Cardiac muscle cell (in vitro differentiated cells and primary cell): ENCODE results near the gene SPOP. TPM values are rescaled to one million over a fixed set of nuclear protein-coding genes. Genes with fewer than 3 reads are reported as not detected.

Experiments
- DNase-seq, 2 donors: peaks; one replicate each; pipeline versions ENCODE4 v3.0.0 to v3.0.0-alpha.2; 2010 to 2017; ENCODE audit warnings: low read depth in 1 of 2, low spot score in 1 of 2
- H3K27ac ChIP-seq: fragments of 200-600 bp; sonication (generic); 2 replicates; pipeline ENCODE4 v1.5.1; 2016
- H3K27me3 ChIP-seq: fragments of 200-600 bp; sonication (generic); 2 replicates; pipeline ENCODE4 v1.6.0; 2016; ENCODE audit warnings: control low read depth
- H3K36me3 ChIP-seq: fragments of 200-600 bp; sonication (generic); 2 replicates; pipeline ENCODE4 v1.5.1; 2016; ENCODE audit warnings: control low read depth
- H3K4me1 ChIP-seq: fragments of 200-600 bp; sonication (generic); 2 replicates; pipeline ENCODE4 v1.8.1; 2017; ENCODE audit warnings: low read depth, mild to moderate bottlenecking, mixed run types
- H3K4me3 ChIP-seq: fragments of 200-600 bp; sonication (generic); 2 replicates; pipeline ENCODE4 v1.5.1; 2016; ENCODE audit warnings: mild to moderate bottlenecking
- H3K9me3 ChIP-seq: fragments of 200-600 bp; sonication (generic); 2 replicates; pipeline ENCODE4 v1.5.1; 2017; ENCODE audit warnings: low read depth, mild to moderate bottlenecking, control low read depth
- polyA plus RNA-seq: library from polyadenylated mRNA; unstranded; fragments of >200 nt; fragmentation: Nextera tagmentation; extraction: Ambion mirVana; gene quantifications from 2 replicates; pipeline ENCODE4 v1.2.1, GENCODE V29; 2016
- total RNA-seq: library from RNA; depleted of rRNA; stranded (reverse); fragments of >200 nt; gene quantifications from 2 replicates; pipeline ENCODE4 v1.2.3, GENCODE V29; 2016
- TF ChIP-seq, protein P1 (sequence below): IDR thresholded peaks from 2 replicates; pipeline ENCODE4 v1.5.1; 2012; ENCODE audit warnings: low read depth, mild to moderate bottlenecking, low read length

Gene SPOP
- total and polyA plus RNA-seq, 2 experiments from 2014 or later = 54.4 to 111 TPM

DNA sequence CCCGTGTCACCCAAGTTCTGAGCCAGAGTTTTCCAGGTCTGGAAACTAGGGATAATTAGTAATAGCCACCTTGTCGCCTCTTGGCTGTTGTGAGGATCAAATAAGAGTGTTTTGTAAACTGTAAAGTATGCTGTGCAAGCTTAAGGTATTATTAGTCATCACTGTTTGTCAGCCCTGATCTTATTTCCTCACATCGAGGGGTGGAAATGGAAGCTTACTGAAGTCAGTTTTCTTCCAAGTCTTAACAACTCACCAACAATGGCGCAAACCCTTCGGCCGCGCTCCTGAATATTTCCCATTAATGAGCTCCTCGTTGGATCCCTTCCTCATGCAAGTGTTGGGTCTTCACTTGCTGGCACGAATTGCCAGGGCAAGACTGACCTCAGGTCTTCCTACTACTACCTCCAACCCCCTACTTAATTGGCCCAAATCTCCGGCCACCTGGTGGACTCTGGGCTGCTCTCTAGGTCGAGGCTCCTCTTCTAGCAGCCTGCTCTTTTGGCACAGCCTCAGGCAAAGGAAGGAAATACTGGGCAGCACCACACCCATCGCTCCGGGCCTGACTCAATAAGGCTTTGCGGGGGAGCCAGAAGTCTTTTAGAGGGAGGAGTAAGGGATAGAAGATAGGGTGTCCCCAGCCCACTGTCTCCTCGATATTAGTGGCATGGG, 30.8 kb upstream of the SPOP start:
- no peaks in the 10 kb centered on the region for H3K9me3 ChIP-seq
- TF ChIP-seq, protein P1, sequence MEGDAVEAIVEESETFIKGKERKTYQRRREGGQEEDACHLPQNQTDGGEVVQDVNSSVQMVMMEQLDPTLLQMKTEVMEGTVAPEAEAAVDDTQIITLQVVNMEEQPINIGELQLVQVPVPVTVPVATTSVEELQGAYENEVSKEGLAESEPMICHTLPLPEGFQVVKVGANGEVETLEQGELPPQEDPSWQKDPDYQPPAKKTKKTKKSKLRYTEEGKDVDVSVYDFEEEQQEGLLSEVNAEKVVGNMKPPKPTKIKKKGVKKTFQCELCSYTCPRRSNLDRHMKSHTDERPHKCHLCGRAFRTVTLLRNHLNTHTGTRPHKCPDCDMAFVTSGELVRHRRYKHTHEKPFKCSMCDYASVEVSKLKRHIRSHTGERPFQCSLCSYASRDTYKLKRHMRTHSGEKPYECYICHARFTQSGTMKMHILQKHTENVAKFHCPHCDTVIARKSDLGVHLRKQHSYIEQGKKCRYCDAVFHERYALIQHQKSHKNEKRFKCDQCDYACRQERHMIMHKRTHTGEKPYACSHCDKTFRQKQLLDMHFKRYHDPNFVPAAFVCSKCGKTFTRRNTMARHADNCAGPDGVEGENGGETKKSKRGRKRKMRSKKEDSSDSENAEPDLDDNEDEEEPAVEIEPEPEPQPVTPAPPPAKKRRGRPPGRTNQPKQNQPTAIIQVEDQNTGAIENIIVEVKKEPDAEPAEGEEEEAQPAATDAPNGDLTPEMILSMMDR = no peak
- peaks cover 28% of the 10 kb centered on the region for H3K36me3 ChIP-seq
- no peak for DNase-seq
- H3K4me3 ChIP-seq = no peak overlapping the region
- no peaks in the 10 kb centered on the region for H3K27me3 ChIP-seq
- peak overlapping the region; percentile 3 for H3K27ac ChIP-seq
- peaks cover 9% of the 10 kb centered on the region for H3K4me1 ChIP-seq

DNA sequence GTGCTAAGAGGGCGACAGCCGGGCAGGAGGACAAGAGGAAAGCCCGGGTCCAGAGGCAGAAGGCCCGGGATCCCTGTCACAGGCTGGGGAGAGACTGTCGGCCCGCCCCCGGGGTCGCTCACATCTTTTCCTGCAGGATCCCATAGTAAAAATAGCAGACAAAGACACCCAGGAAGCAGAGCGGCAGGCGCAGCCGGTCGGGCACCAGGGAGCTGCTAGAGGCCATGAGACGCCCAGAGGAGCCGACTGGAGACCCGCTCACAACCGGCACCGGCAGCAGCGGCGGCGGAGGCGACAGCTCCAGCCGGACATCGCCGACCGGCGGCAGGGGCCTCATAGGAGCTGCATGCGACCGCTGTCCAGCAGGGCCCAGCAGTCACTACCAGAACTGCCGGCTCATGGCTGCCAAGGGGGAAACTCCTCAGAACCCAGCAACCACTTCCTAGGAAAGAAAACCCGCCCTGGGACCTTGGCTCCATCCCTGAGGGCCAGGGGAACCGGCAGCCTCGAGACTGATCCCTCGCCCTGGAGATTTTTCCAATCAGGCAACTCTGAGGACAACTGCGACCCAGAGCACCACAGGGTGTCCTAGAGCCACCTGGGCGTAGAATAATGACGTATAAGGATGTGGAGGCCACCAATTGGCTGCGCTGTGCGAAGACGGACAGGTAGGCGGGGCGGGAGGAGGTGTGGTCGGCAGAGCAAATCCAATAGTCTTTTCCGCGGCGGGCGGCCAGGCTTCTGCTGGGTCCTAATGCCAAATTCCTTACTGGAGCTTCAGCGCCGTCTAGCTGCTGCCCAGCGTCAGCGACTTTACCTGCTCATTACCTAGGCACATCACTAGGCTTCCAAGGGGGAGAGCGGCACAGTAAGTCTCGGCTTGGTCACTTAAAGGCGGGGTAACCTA, 30.0 kb upstream of the SPOP start, which contains the start of gene SLC35B1:
SLC35B1 (minus strand) TSS at position 357 of the 907 bp plus-strand sequence; CDS start at position 226, 131 bp downstream.
- H3K27ac ChIP-seq = peak within 1 kb of the TSS; percentile 99
- H3K9me3 ChIP-seq = no peaks in the 10 kb centered on the region
- peak; percentile 99 to 100 for DNase-seq
- peaks cover 30% of the 10 kb centered on the region for H3K36me3 ChIP-seq
- TF ChIP-seq, protein P1 = peak; percentile 86
- no peaks in the 10 kb centered on the region for H3K27me3 ChIP-seq
- H3K4me1 ChIP-seq = peaks cover 9% of the 10 kb centered on the region
- peak within 1 kb of the TSS; percentile 75 for H3K4me3 ChIP-seq

DNA sequence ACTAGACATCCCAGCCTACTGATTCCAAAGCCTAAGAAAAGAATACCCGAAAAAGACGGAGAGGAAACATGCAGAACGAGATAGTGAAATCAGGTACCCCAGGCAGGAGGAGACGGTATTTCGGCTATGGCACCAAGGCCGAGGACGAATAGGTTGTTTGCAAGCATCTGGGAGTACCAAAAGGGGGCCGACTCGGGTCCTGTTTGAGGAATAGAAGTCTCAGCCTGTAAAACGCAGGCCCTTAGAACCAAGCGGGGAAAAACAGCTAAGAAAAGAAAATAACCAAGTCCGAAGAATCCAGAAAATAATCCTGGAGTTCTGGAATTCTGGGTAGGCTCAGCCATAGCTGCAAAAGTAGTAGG, 29.3 kb upstream of the SPOP start:
- Histone ChIP-seq H3K9me3 (no peaks in the 10 kb centered on the region), H3K4me1 (peaks cover 9% of the 10 kb centered on the region), H3K27ac (peak overlapping the region; percentile 99), H3K27me3 (no peaks in the 10 kb centered on the region), H3K36me3 (peaks cover 37% of the 10 kb centered on the region), H3K4me3 (peak overlapping the region; percentile 75)
- TF ChIP-seq, protein P1 = peak; percentile 16
- no peak for DNase-seq

DNA sequence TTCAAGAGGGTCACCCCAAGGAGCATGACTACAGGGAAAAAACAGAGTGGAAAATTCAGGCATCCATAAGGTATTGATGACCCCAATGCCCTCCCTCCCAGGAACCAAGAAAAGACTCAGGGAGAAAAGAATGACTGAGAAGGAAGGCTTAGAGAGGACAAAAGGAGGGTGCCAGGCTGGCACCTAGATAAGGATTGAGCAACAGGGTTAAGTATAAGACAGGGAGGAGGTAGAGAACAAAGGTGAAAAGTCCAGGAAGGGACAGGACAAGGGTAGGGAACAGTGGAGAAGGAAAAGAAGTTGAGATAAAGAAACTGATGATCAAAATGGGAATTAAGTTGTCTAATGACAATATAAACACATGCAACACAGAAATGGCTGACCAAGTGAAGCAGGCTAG, 27.4 kb upstream of the SPOP start:
- H3K36me3 ChIP-seq = peaks cover 43% of the 10 kb centered on the region
- TF ChIP-seq, protein P1 = no peak

DNA sequence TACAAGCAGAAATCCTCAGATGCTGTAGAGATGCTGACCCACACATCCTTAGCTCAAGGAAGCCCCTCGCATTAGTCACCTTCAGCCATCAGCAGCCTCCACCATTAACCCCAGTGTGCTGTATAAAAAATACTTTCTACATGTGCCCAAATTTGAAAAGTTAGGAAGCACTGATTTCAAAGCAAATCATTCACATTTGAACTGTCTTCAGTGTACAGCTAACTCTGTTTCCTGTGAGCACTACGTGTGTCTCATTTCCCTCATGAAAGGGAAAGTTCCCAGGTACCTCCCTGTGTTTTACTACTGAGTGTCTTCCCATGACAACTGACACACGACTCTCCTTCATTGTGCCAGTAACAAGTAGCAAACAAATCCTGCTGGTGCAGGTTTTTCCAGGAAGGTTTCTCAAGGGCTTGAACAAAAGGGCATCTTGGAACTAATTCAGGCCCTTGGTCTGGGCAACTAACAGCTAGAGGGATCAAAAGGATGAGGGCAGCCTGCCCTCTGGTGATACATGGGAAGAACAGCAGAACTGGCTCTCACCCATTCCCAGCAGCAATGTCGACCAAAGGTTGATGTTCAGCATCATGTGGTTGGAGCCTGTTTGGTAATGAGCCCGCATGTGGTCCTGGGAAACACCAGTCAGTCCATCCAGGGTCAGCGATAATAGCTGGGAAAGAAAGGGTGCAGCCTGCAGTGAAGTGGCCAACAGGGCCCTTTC, 25.8 kb upstream of the SPOP start:
- Histone ChIP-seq H3K36me3 (peaks cover 43% of the 10 kb centered on the region), H3K4me3 (no peak overlapping the region), H3K27me3 (no peaks in the 10 kb centered on the region), H3K9me3 (no peaks in the 10 kb centered on the region), H3K4me1 (peaks cover 9% of the 10 kb centered on the region), H3K27ac (no peak overlapping the region)
- TF ChIP-seq, protein P1 = peak; percentile 53
- DNase-seq = peak; percentile 48 to 64

More for the DNA sequence above, 27.4 kb upstream of the SPOP start:
- no peak for DNase-seq
- Histone ChIP-seq H3K9me3 (no peaks in the 10 kb centered on the region), H3K27me3 (no peaks in the 10 kb centered on the region), H3K27ac (no peak overlapping the region), H3K4me3 (no peak overlapping the region), H3K4me1 (peaks cover 9% of the 10 kb centered on the region)
